HG03159 (cell line): Measurements from ENCODE around the gene PRDM11.

Experiments
- ATAC-seq: cut with Tn5 transposase; IDR thresholded peaks from one replicate; pipeline ENCODE4 v1.9.1; 2021; ENCODE audit warnings: mild to moderate bottlenecking, moderate library complexity; ENCODE audit not compliant: unreplicated experiment

The PRDM11 gene

GRCh38 chr11:45258982-45259530 is 112.6 kb downstream of the PRDM11 start:
- no peak for ATAC-seq

- ATAC-seq: no peak
Observed at GRCh38 chr11:45259592-45259991, 113.2 kb downstream of the PRDM11 start.

GRCh38 chr11:45260071-45260470 is 113.6 kb downstream of the PRDM11 start:
- ATAC-seq: no peak

- ATAC-seq: no peak
Observed at GRCh38 chr11:45262900-45263299, 116.5 kb downstream of the PRDM11 start.

- no peak for ATAC-seq
Observed at GRCh38 chr11:45263773-45264172, 117.3 kb downstream of the PRDM11 start.

- no peak for ATAC-seq
Observed at GRCh38 chr11:45264839-45265515, 118.5 kb downstream of the PRDM11 start.

- ATAC-seq: no peak
Observed at GRCh38 chr11:45265969-45266675, 119.7 kb downstream of the PRDM11 start.

- no peak for ATAC-seq
Observed at GRCh38 chr11:45266676-45267020, 120.2 kb downstream of the PRDM11 start.

- ATAC-seq: no peak
Observed at GRCh38 chr11:45267052-45267451, 120.6 kb downstream of the PRDM11 start.

GRCh38 chr11:45267652-45268299 is 121.3 kb downstream of the PRDM11 start:
- no peak for ATAC-seq

- no peak for ATAC-seq
Observed at GRCh38 chr11:45269678-45270077, 123.2 kb downstream of the PRDM11 start.

- ATAC-seq: no peak
Observed at GRCh38 chr11:45270946-45271716, 124.7 kb downstream of the PRDM11 start.

GRCh38 chr11:45272701-45273100 is 126.3 kb downstream of the PRDM11 start:
- no peak for ATAC-seq

GRCh38 chr11:45273509-45273908 is 127.1 kb downstream of the PRDM11 start:
- ATAC-seq: no peak

- ATAC-seq: no peak
Observed at GRCh38 chr11:45274206-45274605, 127.8 kb downstream of the PRDM11 start.

GRCh38 chr11:45275828-45276227 is 129.4 kb downstream of the PRDM11 start:
- no peak for ATAC-seq

GRCh38 chr11:45278714-45279113 is 132.3 kb downstream of the PRDM11 start:
- ATAC-seq: no peak

- no peak for ATAC-seq
Observed at GRCh38 chr11:45279645-45280044, 133.2 kb downstream of the PRDM11 start.

GRCh38 chr11:45280449-45280848 is 134.0 kb downstream of the PRDM11 start:
- ATAC-seq: no peak

GRCh38 chr11:45282081-45282480 is 135.6 kb downstream of the PRDM11 start:
- no peak for ATAC-seq
